GM15510 (cell line): ENCODE data around the gene SLC29A1.

Experiments used
- POLR2A ChIP-seq: IDR thresholded peaks from 3 replicates; pipeline ENCODE4 v1.6.1; 2011; ENCODE audit warnings: borderline replicate concordance; ENCODE audit not compliant: insufficient read length; ENCODE audit errors: extremely low read depth

The SLC29A1 gene

GRCh38 chr6:44223319-44224028 lies at the start of gene SLC29A1:
Gene SLC29A1 (plus strand): TSS chr6:44223595. CDS start chr6:44227314, 3,719 bp downstream.
- TF ChIP-seq POLR2A: peak; percentile 77

GRCh38 chr6:44176130-44176761 lies 47.1 kb upstream of the SLC29A1 start:
- TF ChIP-seq POLR2A: no peak

- TF ChIP-seq POLR2A: no peak
Observed at GRCh38 chr6:44176762-44177509, 46.5 kb upstream of the SLC29A1 start.

- TF ChIP-seq POLR2A: no peak
Observed at GRCh38 chr6:44177691-44178423, 45.5 kb upstream of the SLC29A1 start.

- TF ChIP-seq POLR2A: no peak
Observed at GRCh38 chr6:44178424-44179071, 44.8 kb upstream of the SLC29A1 start.

GRCh38 chr6:44179072-44179536 lies 44.3 kb upstream of the SLC29A1 start:
- TF ChIP-seq POLR2A: no peak

GRCh38 chr6:44179648-44180047 lies 43.7 kb upstream of the SLC29A1 start:
- no peak for TF ChIP-seq POLR2A

- TF ChIP-seq POLR2A: no peak
Observed at GRCh38 chr6:44180406-44180805, 43.0 kb upstream of the SLC29A1 start.

- TF ChIP-seq POLR2A: no peak
Observed at GRCh38 chr6:44180886-44181285, 42.5 kb upstream of the SLC29A1 start.

GRCh38 chr6:44182911-44183390 lies 40.4 kb upstream of the SLC29A1 start:
- TF ChIP-seq POLR2A: no peak

- no peak for TF ChIP-seq POLR2A
Observed at GRCh38 chr6:44183783-44184182, 39.6 kb upstream of the SLC29A1 start.

GRCh38 chr6:44185953-44186634 lies 37.3 kb upstream of the SLC29A1 start:
- TF ChIP-seq POLR2A: no peak

GRCh38 chr6:44186635-44187025 lies 36.8 kb upstream of the SLC29A1 start:
- no peak for TF ChIP-seq POLR2A
